ENCODE measurements around the gene ST8SIA5. TPM values are rescaled to one million over a fixed set of nuclear protein-coding genes. Genes with fewer than 3 reads are reported as not detected.
"Not testable (repeated sequence)": the region's sequence is repeated elsewhere in the genome, so short reads cannot be mapped to it uniquely, and the experiment has no call there.

Gene ST8SIA5, protein sequence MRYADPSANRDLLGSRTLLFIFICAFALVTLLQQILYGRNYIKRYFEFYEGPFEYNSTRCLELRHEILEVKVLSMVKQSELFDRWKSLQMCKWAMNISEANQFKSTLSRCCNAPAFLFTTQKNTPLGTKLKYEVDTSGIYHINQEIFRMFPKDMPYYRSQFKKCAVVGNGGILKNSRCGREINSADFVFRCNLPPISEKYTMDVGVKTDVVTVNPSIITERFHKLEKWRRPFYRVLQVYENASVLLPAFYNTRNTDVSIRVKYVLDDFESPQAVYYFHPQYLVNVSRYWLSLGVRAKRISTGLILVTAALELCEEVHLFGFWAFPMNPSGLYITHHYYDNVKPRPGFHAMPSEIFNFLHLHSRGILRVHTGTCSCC
- total RNA-seq (2014; rRNA removed; shearing (Covaris generic)) (4.8 and 7.0 TPM in 2 replicates), polyA plus RNA-seq (2016; fragmentation: Nextera tagmentation; extraction: Ambion mirVana) (3.0 and 3.3 TPM in 2 replicates)
- long read RNA-seq, partial matches to known transcripts, result 0 of 7 reads
- long read RNA-seq, other reads (novel, unspliced or antisense), result 3 of 7 reads

DNA sequence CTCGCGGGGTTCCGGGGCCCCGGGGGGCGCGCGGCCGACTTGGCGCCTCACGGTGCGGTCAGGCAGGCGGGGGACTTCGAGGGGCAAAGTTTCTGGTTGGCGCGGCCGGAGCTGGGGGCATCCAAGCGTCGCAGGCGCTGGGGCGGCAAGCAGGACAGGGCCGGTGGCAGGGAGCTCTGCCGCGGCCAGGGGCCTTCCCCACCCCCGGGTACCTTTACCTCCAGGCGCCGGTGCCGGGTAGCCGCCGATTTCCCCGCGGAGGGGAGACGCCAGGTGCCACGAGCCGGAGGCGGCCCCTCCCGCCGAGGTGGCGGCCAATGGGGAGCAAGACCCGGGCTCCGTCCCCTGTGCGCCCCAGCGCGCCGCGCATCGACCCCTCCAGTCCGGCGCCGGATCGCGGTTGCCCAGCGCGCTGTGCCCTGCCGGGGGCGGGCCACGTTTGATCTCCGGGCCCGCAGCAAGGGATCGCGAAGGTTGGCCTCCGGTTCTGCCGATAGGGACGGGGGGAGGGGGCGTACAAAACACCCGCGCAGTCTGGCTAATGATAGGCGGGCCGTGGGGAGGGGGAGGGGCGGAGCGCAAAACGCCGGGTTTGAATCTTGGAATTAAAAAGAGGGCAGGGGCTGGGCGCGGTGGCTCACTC, at the start of gene ST8SIA5:
TSS of gene ST8SIA5 (minus strand) at position 495 of the 643 bp plus-strand sequence. CDS start 545 bp downstream, outside the sequence.
- Mint-ChIP-seq H3K36me3 (ENCODE audit: low read depth) (no peaks in the 10 kb centered on the region), H3K27me3 (ENCODE audit: insufficient read depth, low read depth, poor library complexity) (peaks cover 47% of the 10 kb centered on the region), H3K4me3 (peak within 1 kb of the TSS; percentile 84), H3K4me1 (peaks cover 23% of the 10 kb centered on the region), H3K27ac (no peak within 1 kb of the TSS), H3K9me3 (no peaks in the 10 kb centered on the region)
- no peaks in the 10 kb centered on the region; the same call in 1 of the 2 replicates for H4K20me1 ChIP-seq (replicated peaks; ENCODE audit: insufficient read depth)
- DNase-seq (ENCODE audit: low spot score), result peak; percentile 88
- H3F3A ChIP-seq (replicated peaks; ENCODE audit: low read depth), result peaks cover 15% of the 10 kb centered on the region; the same call in 1 of the 2 replicates
- peak within 1 kb of the TSS; percentile 98 for H3K4me2 ChIP-seq
- no peaks in the 10 kb centered on the region for H3K79me2 ChIP-seq (replicated peaks; ENCODE audit: insufficient read depth)
- H3K4me3 ChIP-seq, result peak within 1 kb of the TSS; percentile 82
- H3K27ac ChIP-seq (ENCODE audit: low read depth), result no peak within 1 kb of the TSS
- peaks cover 17% of the 10 kb centered on the region for H3K4me1 ChIP-seq (ENCODE audit: insufficient read depth)
- H2AFZ ChIP-seq, result peak within 1 kb of the TSS; percentile 100
- peak; percentile 78 for ATAC-seq
- no peaks in the 10 kb centered on the region for H3K9me2 ChIP-seq (ENCODE audit: insufficient read depth)
- no peaks in the 10 kb centered on the region for H3K36me3 ChIP-seq (ENCODE audit: insufficient read depth)
- H3K27me3 ChIP-seq (ENCODE audit: insufficient read depth), result peaks cover 61% of the 10 kb centered on the region
- TF ChIP-seq, protein P1, sequence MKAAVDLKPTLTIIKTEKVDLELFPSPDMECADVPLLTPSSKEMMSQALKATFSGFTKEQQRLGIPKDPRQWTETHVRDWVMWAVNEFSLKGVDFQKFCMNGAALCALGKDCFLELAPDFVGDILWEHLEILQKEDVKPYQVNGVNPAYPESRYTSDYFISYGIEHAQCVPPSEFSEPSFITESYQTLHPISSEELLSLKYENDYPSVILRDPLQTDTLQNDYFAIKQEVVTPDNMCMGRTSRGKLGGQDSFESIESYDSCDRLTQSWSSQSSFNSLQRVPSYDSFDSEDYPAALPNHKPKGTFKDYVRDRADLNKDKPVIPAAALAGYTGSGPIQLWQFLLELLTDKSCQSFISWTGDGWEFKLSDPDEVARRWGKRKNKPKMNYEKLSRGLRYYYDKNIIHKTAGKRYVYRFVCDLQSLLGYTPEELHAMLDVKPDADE (IDR thresholded peaks at IDR 0.05), result no peak
- TF ChIP-seq POLR2AphosphoS5 (IDR thresholded peaks at IDR 0.05; ENCODE audit: low read depth), result no peak
- TF ChIP-seq EZH2phosphoT487 (IDR thresholded peaks at IDR 0.05; ENCODE audit: unreplicated experiment), result no peak
- no peak for TF ChIP-seq CTCF (conservative IDR thresholded peaks at IDR 0.05; ENCODE audit: low read depth in 2 of 2)
- TF ChIP-seq EZH2 (IDR thresholded peaks at IDR 0.05; ENCODE audit: low read depth, unreplicated experiment), result no peak
- TF ChIP-seq CREB1 (CRISPR knock-in tag; IDR thresholded peaks at IDR 0.05; ENCODE audit: low read depth), result no peak

DNA sequence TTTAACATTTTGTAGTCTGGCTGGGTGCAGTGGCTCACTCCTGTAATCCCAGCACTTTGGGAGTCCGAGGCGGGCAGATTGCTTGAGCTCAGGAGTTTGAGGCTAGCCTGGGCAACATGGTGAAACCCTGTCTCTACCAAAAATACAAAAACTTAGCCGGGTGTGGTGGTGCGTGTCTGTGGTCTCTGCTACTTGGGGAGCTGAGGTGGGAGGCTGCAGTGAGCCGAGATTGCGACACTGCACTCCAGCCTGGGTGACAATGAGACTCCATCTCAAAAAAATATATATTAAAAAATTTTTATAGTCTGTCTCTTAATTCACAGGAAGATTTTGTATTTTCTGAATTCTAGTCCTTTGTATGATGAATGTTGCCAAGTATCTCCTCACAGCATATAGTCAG, 39.1 kb upstream of the ST8SIA5 start:
- not testable (repeated sequence) for H3K27me3 ChIP-seq (ENCODE audit: insufficient read depth); H3K79me2 ChIP-seq (replicated peaks; ENCODE audit: insufficient read depth); H3K9me2 ChIP-seq (ENCODE audit: insufficient read depth); H3K4me1 ChIP-seq (ENCODE audit: insufficient read depth); DNase-seq (ENCODE audit: low spot score); H3F3A ChIP-seq (replicated peaks; ENCODE audit: low read depth); ATAC-seq; H3K27ac Mint-ChIP-seq; H2AFZ ChIP-seq; H3K36me3 Mint-ChIP-seq (ENCODE audit: low read depth); H3K36me3 ChIP-seq (ENCODE audit: insufficient read depth); H4K20me1 ChIP-seq (replicated peaks; ENCODE audit: insufficient read depth); H3K27me3 Mint-ChIP-seq (ENCODE audit: insufficient read depth, low read depth, poor library complexity); H3K9me3 Mint-ChIP-seq; H3K4me2 ChIP-seq; H3K27ac ChIP-seq (ENCODE audit: low read depth); H3K4me3 ChIP-seq; H3K4me3 Mint-ChIP-seq
- H3K4me1 Mint-ChIP-seq, result peaks cover 14% of the 10 kb centered on the region
